Osteoblast (primary cell): ENCODE measurements around the gene CNST. TPM values are rescaled to one million over a fixed set of nuclear protein-coding genes. Genes with fewer than 3 reads are reported as not detected.

Experiments
- DNase-seq: peaks from one replicate; pipeline ENCODE4 v3.0.0; 2011; ENCODE audit warnings: low spot score, mixed read lengths; ENCODE audit not compliant: insufficient read length; ENCODE audit errors: missing footprints
- H2AFZ ChIP-seq: 2 replicates; pipeline ENCODE4 v1.6.0; 2011; ENCODE audit warnings: mild to moderate bottlenecking, low read length
- H3K27ac ChIP-seq: 2 replicates; pipeline ENCODE4 v1.5.1; 2011; ENCODE audit warnings: mild to moderate bottlenecking, low read depth, low read length, moderate library complexity
- H3K27me3 ChIP-seq: 2 replicates; pipeline ENCODE4 v1.6.0; 2012; ENCODE audit warnings: mild to moderate bottlenecking, control low read depth, inconsistent platforms, low read length, moderate library complexity; ENCODE audit not compliant: insufficient read depth
- H3K36me3 ChIP-seq: 2 replicates; pipeline ENCODE4 v1.5.1; 2011; ENCODE audit warnings: mild to moderate bottlenecking, low read length, control low read depth, moderate library complexity; ENCODE audit not compliant: insufficient read depth
- H3K4me1 ChIP-seq: 2 replicates; pipeline ENCODE4 v1.5.1; 2011; ENCODE audit warnings: mild to moderate bottlenecking, low read length, control low read depth, moderate library complexity; ENCODE audit not compliant: insufficient read depth
- H3K4me2 ChIP-seq: 2 replicates; pipeline ENCODE4 v1.6.0; 2011; ENCODE audit warnings: mild to moderate bottlenecking, low read length; ENCODE audit not compliant: insufficient read depth
- H3K4me3 ChIP-seq: fragments of 200-600 bp; sonication (generic); 3 replicates; pipeline ENCODE4 v1.5.1; 2012; ENCODE audit warnings: mild to moderate bottlenecking, low read length, inconsistent platforms; ENCODE audit not compliant: insufficient read depth
- H3K79me2 ChIP-seq: 2 replicates; pipeline ENCODE4 v1.6.0; 2012; ENCODE audit warnings: mild to moderate bottlenecking, low read length, control low read depth, inconsistent platforms; ENCODE audit not compliant: insufficient read depth
- H3K9me3 ChIP-seq: 2 replicates; pipeline ENCODE4 v1.5.1; 2011; ENCODE audit warnings: low read depth, low read length, control low read depth
- H4K20me1 ChIP-seq: 2 replicates; pipeline ENCODE4 v1.6.0; 2012; ENCODE audit warnings: mild to moderate bottlenecking, low read length, control low read depth; ENCODE audit not compliant: insufficient read depth
- total RNA-seq: library from RNA; depleted of rRNA; stranded (reverse); fragments of >200 nt; gene quantifications from 2 replicates; pipeline ENCODE4 v1.2.3, GENCODE V29; 2012
- TF ChIP-seq, protein P1 (sequence below): IDR thresholded peaks from 2 replicates; pipeline ENCODE4 v1.5.1; 2011; ENCODE audit warnings: mild to moderate bottlenecking, low read depth, low read length, moderate library complexity; ENCODE audit errors: extremely low read depth

The CNST gene
- total RNA-seq, 1 donor, result 25.7 TPM

DNA sequence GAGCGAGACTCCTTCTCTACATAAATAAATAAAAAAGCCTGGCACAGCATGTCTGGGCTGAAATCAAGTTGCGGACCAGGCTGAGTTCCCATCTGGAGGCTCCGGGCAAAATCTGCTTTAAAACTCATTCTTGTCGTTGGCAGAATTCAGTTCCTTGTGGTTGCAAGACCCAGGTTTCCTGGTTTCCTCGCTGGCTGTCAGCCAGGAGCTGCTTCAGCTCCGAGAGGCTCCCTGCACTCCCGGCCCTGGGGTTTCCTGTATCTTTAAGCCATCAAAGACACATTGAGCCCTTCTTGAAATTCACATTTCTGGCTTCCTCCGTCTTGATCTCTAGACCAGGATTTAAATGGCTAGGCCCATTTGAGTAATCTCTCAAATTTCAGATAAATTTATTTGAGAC, 137.3 kb downstream of the CNST start:
- H4K20me1 ChIP-seq, result no peaks in the 10 kb centered on the region
- H2AFZ ChIP-seq, result peak overlapping the region; percentile 61
- no peaks in the 10 kb centered on the region for H3K9me3 ChIP-seq
- no peaks in the 10 kb centered on the region for H3K36me3 ChIP-seq
- TF ChIP-seq, protein P1, sequence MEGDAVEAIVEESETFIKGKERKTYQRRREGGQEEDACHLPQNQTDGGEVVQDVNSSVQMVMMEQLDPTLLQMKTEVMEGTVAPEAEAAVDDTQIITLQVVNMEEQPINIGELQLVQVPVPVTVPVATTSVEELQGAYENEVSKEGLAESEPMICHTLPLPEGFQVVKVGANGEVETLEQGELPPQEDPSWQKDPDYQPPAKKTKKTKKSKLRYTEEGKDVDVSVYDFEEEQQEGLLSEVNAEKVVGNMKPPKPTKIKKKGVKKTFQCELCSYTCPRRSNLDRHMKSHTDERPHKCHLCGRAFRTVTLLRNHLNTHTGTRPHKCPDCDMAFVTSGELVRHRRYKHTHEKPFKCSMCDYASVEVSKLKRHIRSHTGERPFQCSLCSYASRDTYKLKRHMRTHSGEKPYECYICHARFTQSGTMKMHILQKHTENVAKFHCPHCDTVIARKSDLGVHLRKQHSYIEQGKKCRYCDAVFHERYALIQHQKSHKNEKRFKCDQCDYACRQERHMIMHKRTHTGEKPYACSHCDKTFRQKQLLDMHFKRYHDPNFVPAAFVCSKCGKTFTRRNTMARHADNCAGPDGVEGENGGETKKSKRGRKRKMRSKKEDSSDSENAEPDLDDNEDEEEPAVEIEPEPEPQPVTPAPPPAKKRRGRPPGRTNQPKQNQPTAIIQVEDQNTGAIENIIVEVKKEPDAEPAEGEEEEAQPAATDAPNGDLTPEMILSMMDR, result no peak
- H3K79me2 ChIP-seq, result no peaks in the 10 kb centered on the region
- no peak overlapping the region for H3K4me2 ChIP-seq
- no peak for DNase-seq
- no peaks in the 10 kb centered on the region for H3K27me3 ChIP-seq
- H3K4me3 ChIP-seq, result no peak overlapping the region
- no peak overlapping the region for H3K27ac ChIP-seq
- peaks cover 20% of the 10 kb centered on the region for H3K4me1 ChIP-seq

DNA sequence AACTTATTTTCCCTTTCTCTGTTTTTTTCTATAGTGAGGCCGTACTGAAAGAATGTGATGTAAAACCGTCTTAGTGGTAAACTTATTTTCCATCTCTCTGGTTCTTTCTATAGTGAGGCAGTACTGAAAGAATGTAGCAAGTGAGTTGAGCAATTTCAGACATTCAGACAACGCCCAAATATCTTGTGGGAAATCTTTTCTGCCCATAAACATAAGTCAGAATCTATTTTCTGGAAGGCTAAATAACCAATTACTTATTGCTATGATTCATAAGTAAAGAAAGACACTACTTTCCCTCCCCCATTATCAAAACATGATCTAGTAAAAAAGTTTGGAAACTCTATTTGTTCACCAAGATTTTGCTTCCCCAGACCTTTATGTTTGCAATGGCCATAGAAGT, 139.1 kb downstream of the CNST start:
- peak; percentile 87 for DNase-seq
- no peaks in the 10 kb centered on the region for H3K27me3 ChIP-seq
- H3K36me3 ChIP-seq, result no peaks in the 10 kb centered on the region
- peak overlapping the region; percentile 67 for H2AFZ ChIP-seq
- H3K27ac ChIP-seq, result peak overlapping the region; percentile 91
- no peaks in the 10 kb centered on the region for H3K79me2 ChIP-seq
- H3K4me2 ChIP-seq, result peak overlapping the region; percentile 59
- H3K4me1 ChIP-seq, result peaks cover 15% of the 10 kb centered on the region
- H4K20me1 ChIP-seq, result no peaks in the 10 kb centered on the region
- TF ChIP-seq, protein P1, result no peak
- H3K9me3 ChIP-seq, result no peaks in the 10 kb centered on the region
- H3K4me3 ChIP-seq, result no peak overlapping the region

DNA sequence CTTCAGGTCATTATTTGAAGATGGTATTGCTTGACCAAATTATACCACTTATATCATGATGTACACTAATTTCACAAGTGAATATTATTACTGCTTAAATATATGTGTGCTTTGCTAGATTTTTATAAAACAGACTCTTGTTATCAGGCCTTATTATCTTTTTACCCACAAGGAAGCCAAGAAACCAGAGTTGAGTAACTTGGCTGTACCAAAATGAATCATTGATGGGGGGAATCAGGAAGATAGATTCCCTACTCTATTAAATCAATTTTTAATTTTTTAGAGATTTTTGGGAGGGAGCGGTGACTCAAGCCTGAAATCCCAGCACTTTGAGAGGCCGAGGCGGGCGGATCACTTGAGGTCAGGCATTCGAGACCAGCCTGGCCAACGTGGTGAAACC, 141.9 kb downstream of the CNST start:
- Histone ChIP-seq H3K36me3 (no peaks in the 10 kb centered on the region), H3K4me1 (peaks cover 15% of the 10 kb centered on the region), H3K27me3 (peaks cover 5% of the 10 kb centered on the region), H3K4me3 (no peak overlapping the region), H3K9me3 (no peaks in the 10 kb centered on the region), H3K27ac (no peak overlapping the region), H2AFZ (no peak overlapping the region), H3K4me2 (no peak overlapping the region), H4K20me1 (no peaks in the 10 kb centered on the region), H3K79me2 (no peaks in the 10 kb centered on the region)
- DNase-seq, result no peak
- TF ChIP-seq, protein P1, result no peak

DNA sequence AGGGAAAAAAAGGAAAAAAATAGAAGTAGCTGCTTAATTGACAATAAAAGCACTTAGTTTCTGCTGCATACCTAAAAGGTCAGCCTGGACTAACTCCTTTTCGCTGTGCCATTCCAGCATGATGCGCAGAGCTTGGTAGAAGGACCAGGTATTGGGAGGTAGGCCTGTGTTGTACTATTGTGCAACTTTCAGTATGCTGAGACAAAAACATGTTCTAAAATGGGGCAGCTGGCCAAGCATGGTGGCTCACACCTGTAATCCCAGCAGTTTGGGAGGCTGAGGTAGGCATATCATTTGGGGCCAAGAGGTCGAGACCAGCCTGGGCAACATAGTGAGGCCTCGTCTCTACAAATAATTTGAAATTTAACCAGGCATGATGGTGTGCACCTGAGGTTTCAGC, 142.9 kb downstream of the CNST start:
- no peak for DNase-seq
- peaks cover 15% of the 10 kb centered on the region for H3K4me1 ChIP-seq
- no peaks in the 10 kb centered on the region for H3K79me2 ChIP-seq
- peaks cover 7% of the 10 kb centered on the region for H3K27me3 ChIP-seq
- no peak overlapping the region for H3K27ac ChIP-seq
- no peak overlapping the region for H2AFZ ChIP-seq
- TF ChIP-seq, protein P1, result no peak
- H3K4me3 ChIP-seq, result no peak overlapping the region
- no peaks in the 10 kb centered on the region for H4K20me1 ChIP-seq
- no peaks in the 10 kb centered on the region for H3K9me3 ChIP-seq
- no peaks in the 10 kb centered on the region for H3K36me3 ChIP-seq
- H3K4me2 ChIP-seq, result no peak overlapping the region
